B cell (primary cell): ENCODE data around the gene KCNJ6. TPM values are rescaled to one million over a fixed set of nuclear protein-coding genes. Genes with fewer than 3 reads are reported as not detected.

ENCODE experiments used
- ATAC-seq: fragments of 200-7000 bp; cut with Tn5 transposase; one replicate; pipeline ENCODE4 v1.10.0; 2021; ENCODE audit warnings: low read depth, mild to moderate bottlenecking, moderate number of reproducible peaks, moderate library complexity
- CTCF ChIA-PET: fragments of 350-600 bp; sonication (Branson Sonifier 250); formaldehyde crosslinking; loops from one replicate; lab custom pipeline; 2021; ENCODE audit warnings: antibody characterized with exemption, inconsistent platforms; lab: Charles Lee
- POLR2A ChIA-PET: fragments of 350-600 bp; sonication (Branson Sonifier 250); formaldehyde crosslinking; loops from one replicate; lab custom pipeline; 2021; ENCODE audit warnings: antibody characterized with exemption; lab: Charles Lee
- DNase-seq: peaks from one replicate; pipeline ENCODE4 v3.0.0; 2013
- H2AFZ ChIP-seq: 2 replicates; pipeline ENCODE4 v1.6.1; 2012; ENCODE audit warnings: mild to moderate bottlenecking, low read depth, low read length; ENCODE audit not compliant: insufficient read depth, poor library complexity, severe bottlenecking
- H3K27ac ChIP-seq, 2 donors: 1 replicate in 1 of 2; 2 replicates in 1 of 2; pipeline ENCODE4 v1.5.1; 2012 to 2013; ENCODE audit warnings: low read length in 2 of 2, mild to moderate bottlenecking in 2 of 2, moderate library complexity in 1 of 2
- H3K27me3 ChIP-seq, 4 experiments: fragments of 200-600 bp in 1 of 4; sonication (generic) in 1 of 4; replicated peaks in 1 of 4; 1 replicate in 2 of 4; 2 replicates in 2 of 4; pipeline versions ENCODE4 v1.6.1 to v1.7.0; 2013 to 2016; ENCODE audit warnings: low read length in 3 of 4, mild to moderate bottlenecking in 2 of 4, mixed read lengths in 1 of 4, moderate library complexity in 1 of 4; ENCODE audit not compliant: insufficient read depth in 4 of 4, control insufficient read depth in 3 of 4; ENCODE audit errors: control extremely low read depth in 1 of 4
- H3K36me3 ChIP-seq, 2 experiments: replicated peaks in 1 of 2; 1 replicate in 1 of 2; 2 replicates in 1 of 2; pipeline versions ENCODE4 v1.6.1 to v1.7.1; 2013; ENCODE audit warnings: low read length in 1 of 2; ENCODE audit not compliant: insufficient read depth in 2 of 2, control insufficient read depth in 1 of 2; ENCODE audit errors: control extremely low read depth in 1 of 2, extremely low read depth in 1 of 2
- H3K4me1 ChIP-seq, 2 donors: fragments of 200-600 bp in 1 of 2; sonication (generic) in 1 of 2; 1 replicate in 1 of 2; 2 replicates in 1 of 2; pipeline versions ENCODE4 v1.5.1 to v1.6.1; 2013 to 2017; ENCODE audit warnings: low read length in 2 of 2; ENCODE audit not compliant: control insufficient read depth in 2 of 2, insufficient read depth in 2 of 2
- H3K4me2 ChIP-seq: replicated peaks from 2 replicates; pipeline ENCODE3; 2012; ENCODE audit warnings: mild to moderate bottlenecking, low read depth, low read length; ENCODE audit not compliant: poor library complexity, severe bottlenecking
- H3K4me3 ChIP-seq, 5 experiments: fragments of 200-600 bp in 1 of 5; sonication (generic) in 1 of 5; 1 replicate in 3 of 5; 2 replicates in 2 of 5; pipeline versions ENCODE4 v1.5.1 to v1.7.0; 2011 to 2016; ENCODE audit warnings: low read length in 4 of 5, mild to moderate bottlenecking in 4 of 5, low read depth in 2 of 5, control low read depth in 1 of 5, moderate library complexity in 1 of 5; ENCODE audit not compliant: insufficient read depth in 1 of 5; ENCODE audit errors: control extremely low read depth in 1 of 5, extremely low read depth in 1 of 5
- H3K79me2 ChIP-seq: fragments of 200-600 bp; sonication (generic); one replicate; pipeline ENCODE4 v1.6.0; 2016; ENCODE audit warnings: low read length; ENCODE audit not compliant: control insufficient read depth, insufficient read depth
- H3K9ac ChIP-seq: fragments of 200-600 bp; sonication (generic); 2 replicates; pipeline ENCODE4 v1.6.1; 2017; ENCODE audit warnings: mild to moderate bottlenecking, low read length, moderate library complexity
- H3K9me3 ChIP-seq, 3 donors: one replicate each; pipeline versions ENCODE4 v1.6.1 to v1.7.1; 2013; ENCODE audit warnings: low read length in 2 of 3; ENCODE audit not compliant: control insufficient read depth in 2 of 3, insufficient read depth in 1 of 3; ENCODE audit errors: control extremely low read depth in 1 of 3
- H4K20me1 ChIP-seq: 2 replicates; pipeline ENCODE4 v1.6.0; 2012; ENCODE audit warnings: mild to moderate bottlenecking, low read length; ENCODE audit not compliant: insufficient read depth, control insufficient read depth, poor library complexity, severe bottlenecking
- H3K27ac Mint-ChIP-seq: one replicate; pipeline ENCODE4 v1.8.0; 2021; ENCODE audit warnings: mixed read lengths
- H3K27me3 Mint-ChIP-seq: one replicate; pipeline ENCODE4 v1.8.0; 2021; ENCODE audit warnings: mixed read lengths
- H3K4me1 Mint-ChIP-seq: one replicate; pipeline ENCODE4 v1.8.0; 2021; ENCODE audit warnings: mixed read lengths
- H3K4me3 Mint-ChIP-seq: one replicate; pipeline ENCODE4 v1.8.0; 2021; ENCODE audit warnings: mixed read lengths
- H3K9me3 Mint-ChIP-seq: one replicate; pipeline ENCODE4 v1.8.0; 2022; ENCODE audit warnings: mixed read lengths; ENCODE audit not compliant: insufficient read depth
- CTCF ChIP-seq: fragments of 200-600 bp; IDR thresholded peaks from one replicate; pipeline ENCODE4 v1.8.0; 2022; ENCODE audit warnings: antibody characterized with exemption, mild to moderate bottlenecking
- EZH2 ChIP-seq: IDR thresholded peaks from 2 replicates; pipeline ENCODE4 v1.6.1; 2012; ENCODE audit warnings: borderline replicate concordance, low read depth, mild to moderate bottlenecking, moderate library complexity, low read length; ENCODE audit not compliant: insufficient read depth, poor library complexity, severe bottlenecking
- WGBS: methylation state at CpG from one replicate; pipeline ENCODE4 v1.1.5; 2013; ENCODE audit warnings: missing lambda C conversion rate; ENCODE audit not compliant: insufficient coverage; 5-methylcytosine and 5-hydroxymethylcytosine counted together
- intact Hi-C: fragments of 100-400 bp; cut with micrococcal nuclease; formaldehyde crosslinking; loops from one replicate; pipeline ENCODE4 v1.10.0; 2022
- polyA plus RNA-seq: library from polyadenylated mRNA; depleted of rRNA; stranded (reverse); fragments of >200 nt; gene quantifications from 2 replicates; pipeline ENCODE4 v1.2.3, GENCODE V29; 2012
- total RNA-seq, 2 donors: library from RNA; stranded (reverse); fragments of 120-200 nt in 1 of 2; gene quantifications; 1 replicate in 1 of 2; 2 replicates in 1 of 2; pipeline versions ENCODE4 v1.2.3 to v1.2.4, GENCODE V29; 2013 to 2022

KCNJ6 gene
- total and polyA plus RNA-seq, 2 donors (not counting 1 experiment from before 2014, with no cell fraction given), result not detected

DNA sequence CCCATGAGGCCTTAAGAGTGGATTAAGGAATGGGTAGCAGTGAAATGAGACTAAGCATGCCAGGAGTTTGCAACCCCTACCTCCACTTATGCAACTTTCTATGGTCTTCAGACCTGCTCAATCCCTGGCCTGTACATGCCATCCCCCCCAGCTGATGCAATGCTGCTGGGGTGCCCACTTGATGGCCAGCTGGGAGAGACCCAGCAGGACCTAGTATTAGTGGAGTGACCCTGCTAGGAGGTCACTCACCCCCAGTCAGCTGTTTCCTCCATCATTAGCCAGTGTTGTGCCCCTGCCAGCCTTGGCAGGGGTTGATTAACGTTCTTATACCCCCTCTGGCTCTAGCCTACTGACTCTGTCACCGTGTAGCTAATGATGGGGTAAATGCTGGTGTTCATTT lies 313.1 kb downstream of the KCNJ6 start:
- no CpG with 5 or more reads among the region's 2 CpGs for WGBS
- ChIA-PET CTCF (no interaction called here), POLR2A (no interaction called here)
- DNase-seq (no peak), ATAC-seq (no peak)
- Histone ChIP-seq H3K4me1 (no peaks in the 10 kb centered on the region), H3K4me3 (no peak overlapping the region), H3K27me3 (peaks cover 0 to 5% (median 0%) of the 10 kb centered on the region in 4 experiments), H4K20me1 (no peaks in the 10 kb centered on the region), H3K9me3 (no peaks in the 10 kb centered on the region), H2AFZ (no peak overlapping the region), H3K79me2 (no peaks in the 10 kb centered on the region), H3K36me3 (no peaks in the 10 kb centered on the region), H3K27ac (no peak overlapping the region), H3K9ac (no peak overlapping the region), H3K4me2 (no peak overlapping the region)
- Mint-ChIP-seq H3K4me1 (no peaks in the 10 kb centered on the region), H3K4me3 (no peak overlapping the region), H3K27me3 (peaks cover 27% of the 10 kb centered on the region), H3K9me3 (no peaks in the 10 kb centered on the region), H3K27ac (no peak overlapping the region)
- intact Hi-C loops, result no loop called here
- no peak for TF ChIP-seq EZH2
- TF ChIP-seq CTCF, result no peak

DNA sequence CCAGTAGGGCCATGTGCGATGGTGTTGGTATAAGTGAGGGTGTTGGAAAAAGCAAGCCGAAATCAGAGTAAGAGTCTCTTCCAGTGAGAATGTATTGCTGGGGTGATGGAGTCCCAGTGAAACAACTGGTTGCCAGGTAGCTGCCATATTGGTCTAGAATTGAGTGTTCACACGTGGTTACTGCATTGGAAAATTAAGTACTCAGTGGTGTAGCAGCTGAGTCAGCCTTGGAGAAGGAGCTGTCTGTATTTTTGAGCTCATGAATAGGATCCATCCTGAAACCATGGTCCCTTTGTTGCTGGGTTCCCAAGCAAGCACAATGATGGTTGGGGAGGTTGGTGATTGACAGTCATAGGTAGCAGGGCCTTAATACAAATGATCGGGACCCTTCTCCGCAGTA lies 314.3 kb downstream of the KCNJ6 start:
- WGBS, result 87% methylated on average over 5 of the region's 5 CpGs
- Mint-ChIP-seq H3K9me3 (no peaks in the 10 kb centered on the region), H3K4me3 (no peak overlapping the region), H3K27ac (no peak overlapping the region), H3K27me3 (peaks cover 20% of the 10 kb centered on the region), H3K4me1 (no peaks in the 10 kb centered on the region)
- Histone ChIP-seq H3K27ac (no peak overlapping the region), H3K9me3 (peaks cover 0 to 5% (median 0%) of the 10 kb centered on the region in 3 donors), H3K4me2 (no peak overlapping the region), H3K36me3 (no peaks in the 10 kb centered on the region), H2AFZ (no peak overlapping the region), H3K27me3 (peaks cover 0 to 5% (median 0%) of the 10 kb centered on the region in 4 experiments), H4K20me1 (no peaks in the 10 kb centered on the region), H3K79me2 (no peaks in the 10 kb centered on the region), H3K9ac (no peak overlapping the region), H3K4me3 (no peak overlapping the region), H3K4me1 (no peaks in the 10 kb centered on the region)
- ChIA-PET POLR2A (no interaction called here), CTCF (no interaction called here)
- intact Hi-C loops, result no loop called here
- DNase-seq (no peak), ATAC-seq (no peak)
- no peak for TF ChIP-seq EZH2
- no peak for TF ChIP-seq CTCF
